KMS-11 (cell line): ENCODE data around the gene ANKIB1.

Experiments used
- H2AFZ ChIP-seq: fragments of 200-600 bp; sonication (generic); 2 replicates; pipeline ENCODE4 v1.6.1; 2016; ENCODE audit warnings: antibody characterized with exemption, mixed run types, low read depth
- H3K27ac ChIP-seq: fragments of 200-600 bp; sonication (generic); 2 replicates; pipeline ENCODE4 v1.6.1; 2016; ENCODE audit warnings: mild to moderate bottlenecking, mixed run types
- H3K27me3 ChIP-seq: fragments of 200-600 bp; sonication (generic); 2 replicates; pipeline ENCODE4 v1.6.1; 2017; ENCODE audit warnings: mild to moderate bottlenecking, low read depth, mixed run types, moderate library complexity; ENCODE audit not compliant: insufficient read depth
- H3K36me3 ChIP-seq: fragments of 200-600 bp; sonication (generic); 2 replicates; pipeline ENCODE4 v1.6.1; 2017; ENCODE audit warnings: mild to moderate bottlenecking, mixed run types; ENCODE audit not compliant: insufficient read depth
- H3K4me1 ChIP-seq: fragments of 200-600 bp; sonication (generic); 2 replicates; pipeline ENCODE4 v1.6.1; 2016; ENCODE audit warnings: mild to moderate bottlenecking, low read depth, mixed run types; ENCODE audit not compliant: poor library complexity, severe bottlenecking
- H3K4me2 ChIP-seq: fragments of 200-600 bp; sonication (generic); 2 replicates; pipeline ENCODE4 v1.7.0; 2016; ENCODE audit warnings: mild to moderate bottlenecking, mixed run types
- H3K4me3 ChIP-seq: fragments of 200-600 bp; sonication (generic); IDR thresholded peaks from 2 replicates; pipeline ENCODE4 v1.6.1; 2017; ENCODE audit warnings: low read depth, low read length, mixed read lengths; ENCODE audit not compliant: insufficient read depth
- H3K79me2 ChIP-seq: fragments of 200-600 bp; sonication (generic); 2 replicates; pipeline ENCODE4 v1.6.1; 2016; ENCODE audit warnings: low read depth, mixed run types; ENCODE audit not compliant: insufficient read depth
- H3K9ac ChIP-seq: fragments of 200-600 bp; sonication (generic); 2 replicates; pipeline ENCODE4 v1.6.1; 2016; ENCODE audit warnings: mild to moderate bottlenecking, mixed run types
- H4K20me1 ChIP-seq: fragments of 200-600 bp; sonication (generic); 2 replicates; pipeline ENCODE4 v1.6.1; 2016; ENCODE audit warnings: mild to moderate bottlenecking, mixed run types; ENCODE audit not compliant: insufficient read depth
- TF ChIP-seq, protein P1 (sequence below): fragments of 200-600 bp; sonication (generic); conservative IDR thresholded peaks from 2 replicates; pipeline ENCODE4 v1.6.1; 2017; ENCODE audit warnings: low read depth, mild to moderate bottlenecking, antibody characterized with exemption, low read length, moderate library complexity, mixed read lengths

ANKIB1 gene

DNA sequence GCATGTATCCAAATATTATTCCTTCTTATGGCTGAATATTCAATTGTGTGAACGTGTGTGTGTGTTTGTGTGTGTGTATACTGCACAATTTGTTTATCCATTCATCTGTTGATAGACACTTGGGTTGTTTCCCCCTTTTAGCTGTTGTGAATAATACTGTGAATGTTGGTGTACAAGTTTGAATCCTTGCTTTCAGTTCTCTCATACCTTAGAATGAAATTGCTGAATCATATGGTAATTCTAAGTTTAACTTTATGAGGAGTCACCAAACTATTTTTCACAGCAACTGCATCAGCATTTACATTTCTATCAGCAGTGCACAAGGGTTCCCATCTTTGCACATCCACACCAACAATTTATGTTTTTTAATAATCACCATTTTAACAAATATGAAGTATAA, 114.6 kb downstream of the ANKIB1 start:
- H4K20me1 ChIP-seq: no peaks in the 10 kb centered on the region
- no peak overlapping the region for H3K4me3 ChIP-seq
- no peak overlapping the region for H2AFZ ChIP-seq
- no peaks in the 10 kb centered on the region for H3K27me3 ChIP-seq
- no peaks in the 10 kb centered on the region for H3K79me2 ChIP-seq
- H3K9ac ChIP-seq: no peak overlapping the region
- TF ChIP-seq, protein P1, sequence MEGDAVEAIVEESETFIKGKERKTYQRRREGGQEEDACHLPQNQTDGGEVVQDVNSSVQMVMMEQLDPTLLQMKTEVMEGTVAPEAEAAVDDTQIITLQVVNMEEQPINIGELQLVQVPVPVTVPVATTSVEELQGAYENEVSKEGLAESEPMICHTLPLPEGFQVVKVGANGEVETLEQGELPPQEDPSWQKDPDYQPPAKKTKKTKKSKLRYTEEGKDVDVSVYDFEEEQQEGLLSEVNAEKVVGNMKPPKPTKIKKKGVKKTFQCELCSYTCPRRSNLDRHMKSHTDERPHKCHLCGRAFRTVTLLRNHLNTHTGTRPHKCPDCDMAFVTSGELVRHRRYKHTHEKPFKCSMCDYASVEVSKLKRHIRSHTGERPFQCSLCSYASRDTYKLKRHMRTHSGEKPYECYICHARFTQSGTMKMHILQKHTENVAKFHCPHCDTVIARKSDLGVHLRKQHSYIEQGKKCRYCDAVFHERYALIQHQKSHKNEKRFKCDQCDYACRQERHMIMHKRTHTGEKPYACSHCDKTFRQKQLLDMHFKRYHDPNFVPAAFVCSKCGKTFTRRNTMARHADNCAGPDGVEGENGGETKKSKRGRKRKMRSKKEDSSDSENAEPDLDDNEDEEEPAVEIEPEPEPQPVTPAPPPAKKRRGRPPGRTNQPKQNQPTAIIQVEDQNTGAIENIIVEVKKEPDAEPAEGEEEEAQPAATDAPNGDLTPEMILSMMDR: no peak
- H3K27ac ChIP-seq: no peak overlapping the region
- H3K4me1 ChIP-seq: peaks cover 6% of the 10 kb centered on the region
- no peaks in the 10 kb centered on the region for H3K36me3 ChIP-seq
- no peak overlapping the region for H3K4me2 ChIP-seq

DNA sequence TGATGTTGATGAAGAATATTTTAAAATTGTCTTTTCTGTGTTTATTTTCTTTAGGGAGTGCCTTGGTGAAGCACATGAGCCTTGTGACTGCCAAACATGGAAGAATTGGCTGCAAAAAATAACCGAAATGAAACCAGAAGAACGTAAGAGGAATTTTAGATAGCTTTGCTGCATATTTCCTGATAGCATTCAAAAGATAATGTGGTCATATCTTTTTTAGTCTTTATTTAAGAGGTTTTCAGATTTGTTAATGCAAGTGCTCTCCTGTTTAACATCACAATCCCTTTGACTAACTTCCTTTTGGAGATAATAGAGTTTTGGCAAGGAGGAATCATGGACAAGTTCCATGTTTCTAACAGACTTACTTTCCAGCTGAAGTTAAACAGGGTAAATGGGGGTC, 116.4 kb downstream of the ANKIB1 start:
- no peak overlapping the region for H3K4me2 ChIP-seq
- no peaks in the 10 kb centered on the region for H4K20me1 ChIP-seq
- H3K9ac ChIP-seq: no peak overlapping the region
- H2AFZ ChIP-seq: no peak overlapping the region
- H3K27ac ChIP-seq: no peak overlapping the region
- H3K79me2 ChIP-seq: no peaks in the 10 kb centered on the region
- no peaks in the 10 kb centered on the region for H3K36me3 ChIP-seq
- TF ChIP-seq, protein P1: no peak
- no peaks in the 10 kb centered on the region for H3K27me3 ChIP-seq
- peaks cover 6% of the 10 kb centered on the region for H3K4me1 ChIP-seq
- H3K4me3 ChIP-seq: no peak overlapping the region

DNA sequence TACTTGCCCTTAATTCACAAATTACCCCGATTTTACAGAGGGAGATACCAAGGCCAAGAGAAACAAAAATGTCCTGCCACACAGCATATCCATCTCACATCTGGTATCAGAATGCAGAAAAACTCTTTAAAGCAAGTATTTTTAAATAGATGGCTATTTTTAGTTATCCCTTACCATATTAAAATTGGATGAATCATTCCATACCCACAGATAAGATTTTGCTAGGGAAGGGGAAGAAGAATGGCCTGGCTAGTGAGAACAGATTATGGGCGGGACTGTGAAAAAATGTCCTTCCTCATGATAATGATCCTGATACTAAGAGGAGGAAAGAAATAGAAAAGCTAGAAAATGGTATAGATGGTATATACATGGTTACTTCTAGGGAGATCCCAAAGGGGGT, 121.0 kb downstream of the ANKIB1 start:
- H2AFZ ChIP-seq: no peak overlapping the region
- no peaks in the 10 kb centered on the region for H3K36me3 ChIP-seq
- H3K4me1 ChIP-seq: no peaks in the 10 kb centered on the region
- H3K4me3 ChIP-seq: no peak overlapping the region
- no peak overlapping the region for H3K9ac ChIP-seq
- TF ChIP-seq, protein P1: no peak
- no peak overlapping the region for H3K27ac ChIP-seq
- no peak overlapping the region for H3K4me2 ChIP-seq
- H3K27me3 ChIP-seq: no peaks in the 10 kb centered on the region
- no peaks in the 10 kb centered on the region for H3K79me2 ChIP-seq
- no peaks in the 10 kb centered on the region for H4K20me1 ChIP-seq

DNA sequence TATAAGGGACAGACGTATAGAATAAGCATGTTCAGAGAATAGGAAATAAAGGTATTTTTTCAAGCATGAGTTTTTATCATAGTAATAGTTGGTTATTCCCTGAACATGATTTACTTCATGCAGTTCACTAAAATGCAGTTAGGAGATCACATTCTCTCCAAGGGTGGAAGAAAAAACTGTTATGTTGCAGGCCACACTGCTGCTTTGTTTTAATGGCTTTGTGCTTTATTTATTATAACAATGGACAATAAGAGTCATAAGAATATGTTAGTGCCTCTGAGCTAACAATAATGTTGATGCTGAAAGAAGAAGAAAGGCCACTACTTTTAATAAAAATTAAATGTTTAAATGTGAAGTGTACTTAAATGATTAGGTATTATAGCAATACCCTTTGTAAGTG, 123.0 kb downstream of the ANKIB1 start:
- H3K4me1 ChIP-seq: no peaks in the 10 kb centered on the region
- no peaks in the 10 kb centered on the region for H3K27me3 ChIP-seq
- H3K79me2 ChIP-seq: no peaks in the 10 kb centered on the region
- H3K4me3 ChIP-seq: no peak overlapping the region
- TF ChIP-seq, protein P1: no peak
- no peaks in the 10 kb centered on the region for H3K36me3 ChIP-seq
- H3K4me2 ChIP-seq: no peak overlapping the region
- no peaks in the 10 kb centered on the region for H4K20me1 ChIP-seq
- no peak overlapping the region for H3K27ac ChIP-seq
- H3K9ac ChIP-seq: no peak overlapping the region
- no peak overlapping the region for H2AFZ ChIP-seq
